GM18951 (cell line): ENCODE measurements around the gene PTPRC.

Source experiments
- POLR2A ChIP-seq: IDR thresholded peaks from 4 replicates; pipeline ENCODE4 v1.6.1; 2011; ENCODE audit warnings: mild to moderate bottlenecking; ENCODE audit not compliant: insufficient read length, insufficient read depth; ENCODE audit errors: extremely low read depth
- in situ Hi-C: fragments of 300-500 bp; cut with MboI; formaldehyde crosslinking; loops from one replicate; pipeline ENCODE4 v1.12.0; 2022; ENCODE audit warnings: low sequenced_read_pairs, mixed read lengths, inconsistent platforms; ENCODE audit not compliant: unreplicated experiment

The PTPRC gene

DNA sequence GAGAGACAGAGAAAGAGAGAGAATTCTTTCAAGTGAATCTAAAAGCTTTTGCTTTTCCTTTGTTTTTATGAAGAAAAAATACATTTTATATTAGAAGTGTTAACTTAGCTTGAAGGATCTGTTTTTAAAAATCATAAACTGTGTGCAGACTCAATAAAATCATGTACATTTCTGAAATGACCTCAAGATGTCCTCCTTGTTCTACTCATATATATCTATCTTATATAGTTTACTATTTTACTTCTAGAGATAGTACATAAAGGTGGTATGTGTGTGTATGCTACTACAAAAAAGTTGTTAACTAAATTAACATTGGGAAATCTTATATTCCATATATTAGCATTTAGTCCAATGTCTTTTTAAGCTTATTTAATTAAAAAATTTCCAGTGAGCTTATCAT lies 117.6 kb downstream of the PTPRC start:
- no peak for TF ChIP-seq POLR2A
- in situ Hi-C loops: loop anchor here (25.0 kb wide), 3 partner anchors 481 to 806 kb away; no protein-coding TSS in a partner anchor

DNA sequence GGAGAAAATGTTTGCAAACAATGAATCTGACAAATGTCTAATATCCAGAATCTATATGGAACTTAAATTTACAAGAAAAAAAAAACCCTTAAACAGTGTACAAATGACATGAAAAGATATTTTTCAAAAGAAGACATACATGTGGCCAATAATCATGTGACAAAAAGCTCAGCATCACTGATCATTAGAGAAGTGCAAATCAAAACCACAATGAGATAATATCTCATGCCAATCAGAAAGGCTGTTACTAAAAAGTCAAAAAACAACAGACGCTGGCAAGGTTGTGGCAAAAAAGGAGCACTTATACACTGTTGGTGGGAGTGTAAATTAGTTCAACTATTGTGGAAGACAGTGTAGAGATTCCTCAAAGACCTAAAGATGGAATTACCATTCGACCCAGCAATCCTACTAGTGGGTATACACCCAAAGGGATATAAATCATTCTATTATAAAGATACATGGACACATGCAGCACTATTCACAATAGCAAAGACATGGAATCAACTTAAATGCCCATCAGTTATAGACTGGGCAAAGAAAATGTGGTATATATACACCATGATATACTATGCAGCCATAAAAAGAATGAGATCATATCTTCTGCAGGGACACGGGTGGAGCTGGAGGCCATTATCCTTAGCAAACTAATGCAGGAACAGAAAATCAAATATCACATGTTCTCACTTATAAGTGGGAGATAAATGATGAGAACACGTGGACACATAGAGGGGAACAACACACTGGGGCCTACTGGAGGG lies 123.2 kb downstream of the PTPRC start:
- no peak for TF ChIP-seq POLR2A
- in situ Hi-C loops: loop anchor here (25.0 kb wide), 3 partner anchors 475 to 800 kb away; no protein-coding TSS in a partner anchor

DNA sequence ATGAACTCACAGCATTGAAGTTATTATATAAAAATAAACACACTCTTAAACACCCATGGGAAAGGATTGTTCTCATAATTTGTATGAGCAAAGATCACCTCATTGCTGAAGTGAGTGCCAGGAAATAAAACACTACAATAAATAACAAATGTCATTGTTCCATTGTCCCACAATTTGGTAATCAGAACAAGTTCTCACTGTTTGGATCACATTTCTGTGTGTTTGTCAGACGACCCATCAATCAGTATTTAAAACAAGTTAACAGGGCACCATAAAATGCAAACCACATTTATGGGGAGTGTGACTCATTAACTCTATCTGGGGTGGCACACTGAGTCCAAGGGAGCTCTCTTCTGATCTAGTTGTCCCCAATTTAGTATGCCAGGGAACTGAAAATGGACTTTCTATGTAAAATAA lies 124.5 kb downstream of the PTPRC start:
- TF ChIP-seq POLR2A: no peak
- in situ Hi-C loops: loop anchor here (25.0 kb wide), 3 partner anchors 474 to 799 kb away; no protein-coding TSS in a partner anchor

DNA sequence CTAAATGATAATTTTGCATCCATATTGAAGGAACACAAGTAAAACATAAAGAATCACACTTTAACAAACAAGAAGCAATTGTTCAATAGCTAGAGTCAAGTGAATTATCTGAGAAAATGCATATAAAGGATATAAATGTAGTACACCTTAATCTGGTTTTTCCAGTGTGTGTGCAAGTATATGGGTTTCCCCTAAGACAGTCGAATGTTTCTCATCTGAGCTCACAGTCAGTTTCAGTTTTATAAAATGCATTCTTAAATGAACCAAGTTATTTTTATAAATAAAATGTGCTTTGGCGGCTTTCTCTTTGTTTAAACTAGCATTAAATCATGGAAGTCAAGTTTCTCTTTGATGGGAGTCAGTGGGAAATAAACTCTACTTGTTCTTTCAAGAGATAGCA lies 125.9 kb downstream of the PTPRC start:
- in situ Hi-C loops: loop anchor here (25.0 kb wide), 3 partner anchors 473 to 798 kb away; no protein-coding TSS in a partner anchor
- no peak for TF ChIP-seq POLR2A

DNA sequence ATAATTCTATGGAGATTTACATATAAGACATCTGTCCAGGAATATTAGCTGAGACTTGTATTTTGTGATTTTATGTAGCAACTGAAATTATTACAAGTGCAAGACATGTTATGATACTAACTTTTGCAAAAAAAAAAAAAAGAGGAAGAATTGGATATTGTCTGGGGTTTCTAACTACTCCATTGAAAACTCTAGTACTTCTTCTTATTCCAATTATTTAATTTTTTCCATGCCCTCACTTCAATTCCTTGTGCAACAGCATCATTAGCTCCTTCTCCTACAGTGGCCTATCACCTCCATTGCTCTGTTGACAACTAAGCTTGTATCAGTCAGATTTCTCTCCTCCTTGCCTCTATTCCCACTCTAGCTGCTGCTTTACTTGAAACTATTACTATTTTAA lies 126.6 kb downstream of the PTPRC start:
- in situ Hi-C loops: loop anchor here (25.0 kb wide), 3 partner anchors 472 to 797 kb away; no protein-coding TSS in a partner anchor
- TF ChIP-seq POLR2A: no peak

DNA sequence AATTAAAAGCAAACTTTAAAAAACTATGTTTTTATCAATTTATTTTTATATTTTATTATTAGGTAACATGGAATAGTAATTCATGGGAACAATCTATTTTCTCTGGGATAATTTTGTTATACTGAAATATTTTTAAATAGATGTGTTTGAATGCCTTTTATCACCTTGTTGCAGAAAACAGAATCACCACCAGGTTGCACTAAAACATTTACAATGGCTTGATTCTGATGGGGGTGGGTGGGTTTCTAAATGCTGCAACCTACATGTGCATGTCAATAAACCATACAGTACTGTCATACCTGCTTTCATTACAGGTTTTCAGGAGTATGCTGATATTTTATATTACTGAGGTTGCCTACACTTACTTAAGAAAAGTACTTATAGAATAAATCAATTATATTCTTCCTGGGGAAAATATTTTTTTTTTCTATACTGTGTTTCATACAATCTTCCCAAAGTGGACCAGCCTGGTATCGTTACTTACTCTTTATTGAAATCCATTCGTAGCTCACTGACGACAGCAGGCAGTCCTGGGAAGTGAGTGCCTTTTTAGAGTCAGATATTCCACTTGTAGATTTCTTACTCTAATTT lies 132.8 kb downstream of the PTPRC start:
- in situ Hi-C loops: loop anchor here (25.0 kb wide), 3 partner anchors 466 to 791 kb away; no protein-coding TSS in a partner anchor

DNA sequence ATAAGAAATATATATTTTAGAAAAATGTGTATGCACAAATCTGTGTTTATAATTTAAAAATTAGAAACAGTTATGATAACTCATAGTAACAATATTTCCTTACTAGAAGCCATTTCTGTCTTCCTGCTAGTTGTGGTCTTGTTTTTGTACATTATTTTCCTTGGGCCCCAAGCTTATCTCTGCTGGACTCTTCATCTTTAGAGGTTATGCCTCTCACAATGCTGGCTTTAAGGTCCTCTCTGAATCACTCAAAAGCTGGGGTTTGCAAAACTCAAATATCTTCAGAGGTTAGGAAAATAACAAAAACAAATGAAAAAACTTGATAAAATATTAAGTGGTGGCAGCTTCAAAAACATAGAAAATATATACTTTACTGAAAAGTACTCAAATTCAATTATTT lies 133.8 kb downstream of the PTPRC start:
- in situ Hi-C loops: loop anchor here (25.0 kb wide), 3 partner anchors 465 to 790 kb away; no protein-coding TSS in a partner anchor
- TF ChIP-seq POLR2A: no peak

More for the DNA sequence above, 132.8 kb downstream of the PTPRC start:
- no peak for TF ChIP-seq POLR2A

DNA sequence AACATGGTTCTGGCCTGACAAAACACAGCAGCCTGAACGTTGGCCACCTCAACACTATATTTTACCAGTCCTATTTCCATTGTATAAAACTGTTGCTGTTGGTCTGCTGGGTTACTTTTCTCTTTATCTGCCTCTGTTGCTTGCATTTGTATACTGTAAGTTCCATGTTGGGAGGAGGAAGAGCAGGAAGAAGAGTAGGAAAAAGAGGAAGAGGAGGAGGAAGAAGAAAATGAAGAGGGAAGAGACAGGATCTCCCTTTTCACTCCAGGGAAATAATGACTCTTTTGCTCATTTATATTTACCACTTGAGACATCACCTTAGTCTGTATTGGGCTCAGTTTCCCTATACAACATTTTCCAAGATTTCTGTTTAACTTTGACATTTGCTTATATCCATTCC lies 134.2 kb downstream of the PTPRC start:
- in situ Hi-C loops: loop anchor here (25.0 kb wide), 3 partner anchors 464 to 789 kb away; no protein-coding TSS in a partner anchor
- TF ChIP-seq POLR2A: no peak

DNA sequence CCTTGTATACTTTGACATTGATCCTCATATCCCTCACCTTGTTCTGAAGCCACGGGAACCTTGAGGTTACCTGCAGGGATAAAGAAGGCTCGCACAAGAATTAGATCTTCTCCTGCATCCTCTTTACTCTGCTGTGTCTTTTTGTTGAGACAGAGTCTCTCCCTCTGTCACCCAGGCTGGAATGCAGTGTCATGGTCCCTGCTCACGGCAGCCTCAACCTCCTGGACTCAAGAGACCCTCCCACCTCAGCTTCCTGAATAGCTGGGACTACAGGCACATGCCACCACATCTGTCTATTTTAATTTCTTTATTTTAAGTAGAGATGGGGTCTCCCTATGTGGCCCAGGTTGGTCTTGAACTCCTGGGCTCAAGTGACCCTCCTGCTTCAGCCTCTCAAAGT lies 134.7 kb downstream of the PTPRC start:
- TF ChIP-seq POLR2A: no peak
- in situ Hi-C loops: loop anchor here (25.0 kb wide), 3 partner anchors 464 to 789 kb away; no protein-coding TSS in a partner anchor

DNA sequence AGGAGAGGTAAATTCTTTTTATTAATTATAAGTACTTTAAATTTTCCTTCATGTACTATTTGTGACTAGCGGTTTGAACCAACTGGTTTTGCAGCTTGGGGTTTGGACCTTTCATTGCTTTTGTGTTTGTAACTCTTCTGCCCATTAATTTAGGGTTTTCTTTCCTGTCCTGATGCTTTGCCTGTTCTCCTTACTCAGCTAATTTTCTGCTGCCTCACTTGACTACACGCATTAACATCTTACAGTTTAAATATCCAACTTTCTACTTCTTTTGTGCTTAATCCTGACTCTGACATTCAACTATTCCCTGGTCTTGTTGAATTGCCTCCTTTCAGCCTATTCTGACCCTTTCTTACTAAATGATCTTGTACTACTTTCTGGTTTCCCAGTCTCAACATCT lies 135.6 kb downstream of the PTPRC start:
- TF ChIP-seq POLR2A: no peak
- in situ Hi-C loops: loop anchor here (25.0 kb wide), 3 partner anchors 463 to 788 kb away; no protein-coding TSS in a partner anchor

DNA sequence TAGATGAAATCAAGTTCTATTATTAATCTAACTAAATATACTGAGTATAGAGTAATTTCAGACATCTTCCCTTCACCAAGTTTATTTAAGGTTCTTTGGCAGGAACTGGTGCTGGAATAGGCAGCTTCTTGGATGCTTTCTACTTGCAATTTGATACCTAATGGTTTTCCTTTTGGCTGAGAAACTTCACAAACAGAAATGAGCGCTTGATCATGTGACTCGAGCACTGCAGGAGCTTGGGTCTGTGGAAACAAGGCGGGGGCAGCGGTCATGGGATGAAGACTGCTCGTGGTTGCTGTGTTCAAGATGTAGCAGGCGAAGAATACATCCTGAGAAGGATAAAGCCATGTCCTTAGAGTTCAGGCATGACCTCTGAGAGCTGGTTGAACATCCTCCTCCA lies 136.8 kb downstream of the PTPRC start:
- no peak for TF ChIP-seq POLR2A
- in situ Hi-C loops: no loop called here

DNA sequence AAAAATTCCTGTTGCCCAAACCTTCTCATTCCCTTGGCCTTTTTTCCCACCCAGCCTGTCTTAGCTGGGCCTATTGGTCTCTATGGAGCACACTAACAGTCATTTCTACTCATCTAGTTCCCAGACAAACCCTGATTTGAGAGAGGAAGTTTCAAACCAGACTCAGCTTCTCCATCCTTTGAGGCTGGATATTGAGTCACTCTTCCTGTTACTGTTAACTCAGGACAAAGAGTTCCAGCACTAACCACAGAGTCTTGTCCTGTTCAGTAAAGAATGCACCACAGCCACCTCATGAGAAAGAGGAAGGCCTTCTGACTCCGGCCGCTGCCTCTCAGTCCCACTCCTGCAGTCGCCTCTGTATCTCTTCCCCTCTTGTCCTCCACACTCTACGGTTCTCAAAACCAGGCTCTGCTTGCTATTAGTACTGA lies 137.8 kb downstream of the PTPRC start:
- TF ChIP-seq POLR2A: no peak
- in situ Hi-C loops: no loop called here

DNA sequence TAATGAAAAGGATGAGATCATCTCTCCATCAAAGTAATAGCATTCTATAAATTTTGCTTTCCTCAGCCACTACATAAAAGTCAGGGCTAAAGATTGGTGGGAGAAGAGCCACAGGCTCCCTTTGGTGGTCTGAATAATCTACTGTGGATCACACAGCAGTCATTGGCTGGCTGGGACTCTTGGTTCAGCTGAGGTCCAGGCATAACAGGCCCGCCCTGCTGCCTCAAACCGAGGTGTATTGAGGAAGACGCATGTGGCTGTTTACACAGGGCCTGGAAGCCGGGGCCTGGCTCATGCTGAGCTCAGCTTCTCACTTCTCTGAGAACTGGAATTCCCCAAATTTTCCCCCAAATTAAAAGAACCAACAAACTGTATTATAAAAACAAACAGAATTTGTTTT lies 139.2 kb downstream of the PTPRC start:
- in situ Hi-C loops: no loop called here
- TF ChIP-seq POLR2A: no peak

DNA sequence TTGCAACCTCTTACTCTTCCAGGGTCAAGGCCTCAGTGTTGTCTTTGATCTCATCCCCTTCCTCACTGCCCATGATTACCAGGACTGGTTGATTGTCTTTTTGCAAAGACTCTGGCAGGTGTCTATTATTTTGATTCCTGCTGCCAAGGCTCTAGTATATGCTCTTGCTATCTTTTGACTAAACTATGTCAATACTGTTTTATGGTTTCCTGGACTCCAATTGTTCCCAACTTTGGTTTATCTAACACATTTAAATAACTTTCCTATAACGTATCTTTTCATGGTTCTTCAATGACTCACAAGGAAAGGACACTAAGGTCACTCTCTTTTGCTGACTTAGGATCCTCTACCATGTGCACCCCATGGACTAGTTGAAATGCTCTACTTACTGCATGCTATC lies 141.5 kb downstream of the PTPRC start:
- in situ Hi-C loops: no loop called here
- no peak for TF ChIP-seq POLR2A

DNA sequence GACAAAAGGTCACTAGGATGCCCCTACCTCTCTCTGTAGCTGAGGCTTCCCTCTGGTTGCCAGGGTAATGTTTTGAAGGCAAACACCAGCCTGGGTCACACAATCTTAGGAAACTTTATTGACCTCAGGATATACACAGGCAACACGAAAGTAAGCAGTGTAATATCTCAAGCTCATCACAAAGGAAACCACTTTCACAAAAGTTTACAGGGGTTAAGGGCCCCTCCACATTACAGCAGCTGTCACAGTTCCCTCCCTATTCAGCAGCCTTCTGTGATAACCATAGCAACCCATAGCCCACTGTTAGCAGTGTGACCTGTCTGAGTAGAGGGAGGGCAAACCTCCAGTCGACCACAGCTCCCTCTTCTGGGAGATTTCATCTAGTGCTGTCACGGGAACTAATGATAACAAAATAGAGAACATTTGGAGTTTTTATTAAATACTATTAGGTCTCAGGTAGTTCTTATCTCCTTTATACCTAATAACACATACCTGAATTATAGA lies 149.8 kb downstream of the PTPRC start:
- no peak for TF ChIP-seq POLR2A
- in situ Hi-C loops: no loop called here
